KMS-11 (cell line): Measurements from ENCODE around the gene NSD2.

Experiments used
- H2AFZ ChIP-seq: fragments of 200-600 bp; sonication (generic); 2 replicates; pipeline ENCODE4 v1.6.1; 2016; ENCODE audit warnings: antibody characterized with exemption, mixed run types, low read depth
- H3K27ac ChIP-seq: fragments of 200-600 bp; sonication (generic); 2 replicates; pipeline ENCODE4 v1.6.1; 2016; ENCODE audit warnings: mild to moderate bottlenecking, mixed run types
- H3K27me3 ChIP-seq: fragments of 200-600 bp; sonication (generic); 2 replicates; pipeline ENCODE4 v1.6.1; 2017; ENCODE audit warnings: mild to moderate bottlenecking, low read depth, mixed run types, moderate library complexity; ENCODE audit not compliant: insufficient read depth
- H3K36me3 ChIP-seq: fragments of 200-600 bp; sonication (generic); 2 replicates; pipeline ENCODE4 v1.6.1; 2017; ENCODE audit warnings: mild to moderate bottlenecking, mixed run types; ENCODE audit not compliant: insufficient read depth
- H3K4me1 ChIP-seq: fragments of 200-600 bp; sonication (generic); 2 replicates; pipeline ENCODE4 v1.6.1; 2016; ENCODE audit warnings: mild to moderate bottlenecking, low read depth, mixed run types; ENCODE audit not compliant: poor library complexity, severe bottlenecking
- H3K4me2 ChIP-seq: fragments of 200-600 bp; sonication (generic); 2 replicates; pipeline ENCODE4 v1.7.0; 2016; ENCODE audit warnings: mild to moderate bottlenecking, mixed run types
- H3K4me3 ChIP-seq: fragments of 200-600 bp; sonication (generic); IDR thresholded peaks from 2 replicates; pipeline ENCODE4 v1.6.1; 2017; ENCODE audit warnings: low read depth, low read length, mixed read lengths; ENCODE audit not compliant: insufficient read depth
- H3K79me2 ChIP-seq: fragments of 200-600 bp; sonication (generic); 2 replicates; pipeline ENCODE4 v1.6.1; 2016; ENCODE audit warnings: low read depth, mixed run types; ENCODE audit not compliant: insufficient read depth
- H3K9ac ChIP-seq: fragments of 200-600 bp; sonication (generic); 2 replicates; pipeline ENCODE4 v1.6.1; 2016; ENCODE audit warnings: mild to moderate bottlenecking, mixed run types
- H4K20me1 ChIP-seq: fragments of 200-600 bp; sonication (generic); 2 replicates; pipeline ENCODE4 v1.6.1; 2016; ENCODE audit warnings: mild to moderate bottlenecking, mixed run types; ENCODE audit not compliant: insufficient read depth
- CTCF ChIP-seq: fragments of 200-600 bp; sonication (generic); conservative IDR thresholded peaks from 2 replicates; pipeline ENCODE4 v1.6.1; 2017; ENCODE audit warnings: low read depth, mild to moderate bottlenecking, antibody characterized with exemption, low read length, moderate library complexity, mixed read lengths

NSD2 gene

GRCh38 chr4:1975391-1975801 lies 104.2 kb downstream of the NSD2 start:
- Histone ChIP-seq H2AFZ (no peak overlapping the region), H3K79me2 (no peaks in the 10 kb centered on the region), H3K4me2 (no peak overlapping the region), H3K36me3 (peaks cover 4% of the 10 kb centered on the region; the same call in 1 of the 2 replicates), H3K27ac (no peak overlapping the region), H4K20me1 (peaks cover 6% of the 10 kb centered on the region; the same call in 1 of the 2 replicates), H3K9ac (no peak overlapping the region), H3K4me1 (no peaks in the 10 kb centered on the region), H3K27me3 (no peaks in the 10 kb centered on the region), H3K4me3 (no peak overlapping the region)
- TF ChIP-seq CTCF: no peak

GRCh38 chr4:1975880-1976279 lies 104.7 kb downstream of the NSD2 start:
- no peaks in the 10 kb centered on the region for H3K27me3 ChIP-seq
- H3K79me2 ChIP-seq: no peaks in the 10 kb centered on the region
- no peaks in the 10 kb centered on the region for H3K4me1 ChIP-seq
- H4K20me1 ChIP-seq: peaks cover 6% of the 10 kb centered on the region; the same call in 1 of the 2 replicates
- TF ChIP-seq CTCF: no peak
- H3K9ac ChIP-seq: no peak overlapping the region
- no peak overlapping the region for H3K4me3 ChIP-seq
- no peak overlapping the region for H3K4me2 ChIP-seq
- no peak overlapping the region for H2AFZ ChIP-seq
- peaks cover 4% of the 10 kb centered on the region; the same call in 1 of the 2 replicates for H3K36me3 ChIP-seq
- H3K27ac ChIP-seq: no peak overlapping the region

- H3K4me1 ChIP-seq: no peaks in the 10 kb centered on the region
- H3K27ac ChIP-seq: no peak overlapping the region
- no peak overlapping the region for H2AFZ ChIP-seq
- no peak overlapping the region for H3K4me2 ChIP-seq
- H4K20me1 ChIP-seq: peaks cover 6% of the 10 kb centered on the region; the same call in 1 of the 2 replicates
- H3K4me3 ChIP-seq: no peak overlapping the region
- H3K9ac ChIP-seq: no peak overlapping the region
- peaks cover 4% of the 10 kb centered on the region; the same call in 1 of the 2 replicates for H3K36me3 ChIP-seq
- TF ChIP-seq CTCF: no peak
- no peaks in the 10 kb centered on the region for H3K79me2 ChIP-seq
- no peaks in the 10 kb centered on the region for H3K27me3 ChIP-seq
Observed at GRCh38 chr4:1976416-1977352, 105.5 kb downstream of the NSD2 start.

GRCh38 chr4:1978226-1978625 lies 107.0 kb downstream of the NSD2 start:
- no peak overlapping the region for H3K4me3 ChIP-seq
- H4K20me1 ChIP-seq: peaks cover 6% of the 10 kb centered on the region; the same call in 1 of the 2 replicates
- no peaks in the 10 kb centered on the region for H3K27me3 ChIP-seq
- no peak for TF ChIP-seq CTCF
- H2AFZ ChIP-seq: no peak overlapping the region
- no peaks in the 10 kb centered on the region for H3K79me2 ChIP-seq
- H3K27ac ChIP-seq: no peak overlapping the region
- no peak overlapping the region for H3K9ac ChIP-seq
- H3K4me1 ChIP-seq: no peaks in the 10 kb centered on the region
- H3K4me2 ChIP-seq: no peak overlapping the region
- peaks cover 4% of the 10 kb centered on the region; the same call in 1 of the 2 replicates for H3K36me3 ChIP-seq
